DND-41 (cell line): ENCODE data around the gene TMEM255B.

ENCODE experiments used
- ATAC-seq: fragments of 200-7000 bp; cut with Tn5 transposase; 3 replicates; pipeline ENCODE4 v1.9.1; 2021; ENCODE audit warnings: low read depth; ENCODE audit not compliant: insufficient read depth
- DNase-seq: peaks from one replicate; pipeline ENCODE4 v3.0.0-alpha.2; 2020
- H2AFZ ChIP-seq: 2 replicates; pipeline ENCODE4 v1.6.0; 2012; ENCODE audit warnings: low read depth, low read length
- H3K27ac ChIP-seq: 2 replicates; pipeline ENCODE4 v1.5.1; 2012; ENCODE audit warnings: low read length, inconsistent platforms
- H3K27me3 ChIP-seq: fragments of 200-600 bp; sonication (generic); 2 replicates; pipeline ENCODE4 v1.6.0; 2012; ENCODE audit warnings: low read length, mild to moderate bottlenecking, inconsistent platforms; ENCODE audit not compliant: insufficient read depth, poor library complexity
- H3K36me3 ChIP-seq: 2 replicates; pipeline ENCODE4 v1.5.1; 2012; ENCODE audit warnings: low read length, inconsistent platforms; ENCODE audit not compliant: insufficient read depth
- H3K4me1 ChIP-seq: 2 replicates; pipeline ENCODE4 v1.5.1; 2012; ENCODE audit warnings: mild to moderate bottlenecking, low read length; ENCODE audit not compliant: insufficient read depth
- H3K4me2 ChIP-seq: 2 replicates; pipeline ENCODE4 v1.6.0; 2012; ENCODE audit warnings: mild to moderate bottlenecking, moderate library complexity, low read length, inconsistent platforms; ENCODE audit not compliant: insufficient read depth
- H3K4me3 ChIP-seq, 2 experiments: fragments of 200-600 bp in 1 of 2; shearing (Covaris generic) in 1 of 2; 2 replicates each; pipeline ENCODE4 v1.5.1; 2012 to 2016; ENCODE audit warnings: inconsistent platforms in 2 of 2, low read length in 2 of 2, mild to moderate bottlenecking in 2 of 2, low read depth in 1 of 2, moderate library complexity in 1 of 2
- H3K79me2 ChIP-seq: 2 replicates; pipeline ENCODE4 v1.6.0; 2012; ENCODE audit warnings: low read length, inconsistent platforms; ENCODE audit not compliant: insufficient read depth
- H3K9ac ChIP-seq: 2 replicates; pipeline ENCODE4 v1.6.0; 2012; ENCODE audit warnings: low read depth, mild to moderate bottlenecking, inconsistent platforms, low read length, moderate library complexity
- H3K9me3 ChIP-seq: 2 replicates; pipeline ENCODE4 v1.5.1; 2012; ENCODE audit warnings: low read length, moderate library complexity, mild to moderate bottlenecking, inconsistent platforms; ENCODE audit not compliant: insufficient read depth, severe bottlenecking
- H4K20me1 ChIP-seq: 2 replicates; pipeline ENCODE4 v1.6.0; 2012; ENCODE audit warnings: low read length; ENCODE audit not compliant: insufficient read depth
- CTCF ChIP-seq: IDR thresholded peaks from 2 replicates; pipeline ENCODE4 v1.5.1; 2012; ENCODE audit warnings: borderline replicate concordance, low read length, moderate library complexity, mild to moderate bottlenecking; ENCODE audit not compliant: poor library complexity, severe bottlenecking; ENCODE audit errors: extremely low read depth
- EZH2 ChIP-seq: IDR thresholded peaks from 3 replicates; pipeline ENCODE4 v1.6.1; 2012; ENCODE audit warnings: borderline replicate concordance, low read depth, mild to moderate bottlenecking, moderate library complexity, low read length, inconsistent platforms; ENCODE audit not compliant: severe bottlenecking

The TMEM255B gene

GRCh38 chr13:113843063-113843654, 84.1 kb downstream of the TMEM255B start:
- Histone ChIP-seq H4K20me1 (peaks cover 11% of the 10 kb centered on the region; the same call in 1 of the 2 replicates), H3K4me2 (no peak overlapping the region), H2AFZ (no peak overlapping the region), H3K27ac (no peak overlapping the region), H3K36me3 (no peaks in the 10 kb centered on the region), H3K9ac (no peak overlapping the region), H3K9me3 (no peaks in the 10 kb centered on the region), H3K4me1 (peaks cover 30% of the 10 kb centered on the region), H3K27me3 (no peaks in the 10 kb centered on the region), H3K4me3 (no peak overlapping the region), H3K79me2 (no peaks in the 10 kb centered on the region)
- DNase-seq (no peak), ATAC-seq (no peak)
- TF ChIP-seq EZH2 (no peak), CTCF (no peak)

- DNase-seq (no peak), ATAC-seq (no peak)
- no peaks in the 10 kb centered on the region for H3K27me3 ChIP-seq
- H3K4me2 ChIP-seq, result no peak overlapping the region
- H4K20me1 ChIP-seq, result peaks cover 7% of the 10 kb centered on the region; the same call in 1 of the 2 replicates
- H3K4me1 ChIP-seq, result peaks cover 30% of the 10 kb centered on the region
- no peaks in the 10 kb centered on the region for H3K79me2 ChIP-seq
- TF ChIP-seq EZH2, result no peak
- peak; percentile 29 for TF ChIP-seq CTCF
- H3K36me3 ChIP-seq, result no peaks in the 10 kb centered on the region
- H2AFZ ChIP-seq, result no peak overlapping the region
- no peak overlapping the region for H3K27ac ChIP-seq
- no peak overlapping the region for H3K9ac ChIP-seq
- H3K4me3 ChIP-seq, result no peak overlapping the region
- H3K9me3 ChIP-seq, result no peaks in the 10 kb centered on the region
Observed at GRCh38 chr13:113843864-113844556, 85.0 kb downstream of the TMEM255B start.

GRCh38 chr13:113845055-113845454, 86.0 kb downstream of the TMEM255B start:
- H4K20me1 ChIP-seq, result peaks cover 7% of the 10 kb centered on the region; the same call in 1 of the 2 replicates
- H3K36me3 ChIP-seq, result no peaks in the 10 kb centered on the region
- H3K79me2 ChIP-seq, result no peaks in the 10 kb centered on the region
- no peaks in the 10 kb centered on the region for H3K27me3 ChIP-seq
- TF ChIP-seq EZH2 (no peak), CTCF (no peak)
- no peak overlapping the region for H3K9ac ChIP-seq
- ATAC-seq (no peak), DNase-seq (no peak)
- no peak overlapping the region for H3K27ac ChIP-seq
- peaks cover 30% of the 10 kb centered on the region for H3K4me1 ChIP-seq
- no peak overlapping the region for H2AFZ ChIP-seq
- no peak overlapping the region for H3K4me3 ChIP-seq
- no peaks in the 10 kb centered on the region for H3K9me3 ChIP-seq
- no peak overlapping the region for H3K4me2 ChIP-seq
